HG03064 (cell line): ENCODE data around the gene SH2B3.

Experiments used
- ATAC-seq: cut with Tn5 transposase; IDR thresholded peaks from one replicate; pipeline ENCODE4 v1.9.1; 2021; ENCODE audit warnings: low read depth; ENCODE audit not compliant: unreplicated experiment

SH2B3 gene

GRCh38 chr12:111426344-111427185, 20.8 kb downstream of the SH2B3 start:
- ATAC-seq, result no peak

GRCh38 chr12:111427417-111428074, 21.8 kb downstream of the SH2B3 start:
- ATAC-seq, result no peak

GRCh38 chr12:111428081-111428727, 22.5 kb downstream of the SH2B3 start:
- no peak for ATAC-seq

- no peak for ATAC-seq
Measured at GRCh38 chr12:111428728-111429175, 23.0 kb downstream of the SH2B3 start.

GRCh38 chr12:111429828-111430432, 24.2 kb downstream of the SH2B3 start:
- no peak for ATAC-seq

GRCh38 chr12:111430433-111431353, 25.0 kb downstream of the SH2B3 start:
- no peak for ATAC-seq

GRCh38 chr12:111431772-111432171, 26.0 kb downstream of the SH2B3 start:
- no peak for ATAC-seq

- ATAC-seq, result no peak
Measured at GRCh38 chr12:111434049-111434448, 28.3 kb downstream of the SH2B3 start.

GRCh38 chr12:111434680-111435338, 29.1 kb downstream of the SH2B3 start:
- ATAC-seq, result peak; percentile 46

- ATAC-seq, result no peak
Measured at GRCh38 chr12:111435661-111436201, 30.0 kb downstream of the SH2B3 start.

GRCh38 chr12:111436266-111436665, 30.5 kb downstream of the SH2B3 start:
- ATAC-seq, result no peak

- no peak for ATAC-seq
Measured at GRCh38 chr12:111436811-111437210, 31.1 kb downstream of the SH2B3 start.

GRCh38 chr12:111437816-111438454, 32.2 kb downstream of the SH2B3 start:
- ATAC-seq, result no peak

GRCh38 chr12:111438481-111438880, 32.8 kb downstream of the SH2B3 start:
- ATAC-seq, result no peak

GRCh38 chr12:111439657-111440151, 34.0 kb downstream of the SH2B3 start:
- no peak for ATAC-seq

- ATAC-seq, result no peak
Measured at GRCh38 chr12:111440152-111440551, 34.4 kb downstream of the SH2B3 start.

- no peak for ATAC-seq
Measured at GRCh38 chr12:111440631-111441030, 34.9 kb downstream of the SH2B3 start.

GRCh38 chr12:111441107-111441928, 35.6 kb downstream of the SH2B3 start:
- ATAC-seq, result no peak
